BLaER1 treated with 17β-estradiol and CSF1 and Interleukin-3, amounts not matched to agents 10 nM and 100 nM (cell line): Measurements from ENCODE around the gene ZMIZ1.

Experiments
- H3K27ac ChIP-seq, 11 experiments: shearing (Covaris generic); formaldehyde crosslinking; 2 replicates each; pipeline ENCODE4 v1.8.1; 2022
- H3K27me3 ChIP-seq, 11 experiments: shearing (Covaris generic); formaldehyde crosslinking; 2 replicates each; pipeline ENCODE4 v1.8.1; 2022
- H3K36me3 ChIP-seq, 11 experiments: shearing (Covaris generic); formaldehyde crosslinking; 2 replicates each; pipeline ENCODE4 v1.8.1; 2022
- H3K4me1 ChIP-seq, 10 experiments: shearing (Covaris generic); formaldehyde crosslinking; 2 replicates each; pipeline ENCODE4 v1.8.1; 2022
- H3K4me2 ChIP-seq, 11 experiments: shearing (Covaris generic); formaldehyde crosslinking; 2 replicates each; pipeline ENCODE4 v1.8.1; 2022
- H3K4me3 ChIP-seq, 10 experiments: shearing (Covaris generic); formaldehyde crosslinking; 2 replicates each; pipeline ENCODE4 v1.8.1; 2022
- H3K9ac ChIP-seq, 11 experiments: shearing (Covaris generic); formaldehyde crosslinking; 2 replicates each; pipeline ENCODE4 v1.8.1; 2022
- H3K9me3 ChIP-seq, 11 experiments: shearing (Covaris generic); formaldehyde crosslinking; replicated peaks in 1 of 11; 2 replicates each; pipeline ENCODE4 v1.8.1; 2022
- H4K20me1 ChIP-seq, 11 experiments: shearing (Covaris generic); formaldehyde crosslinking; 2 replicates each; pipeline ENCODE4 v1.8.1; 2022
- Cebpa-rat ChIP-seq, 11 experiments: shearing (Covaris generic); IDR thresholded peaks; 2 replicates each; pipeline ENCODE4 v1.8.1; 2022

ZMIZ1 gene

GRCh38 chr10:79269443-79269842 is 200.7 kb downstream of the ZMIZ1 start:
- Histone ChIP-seq H4K20me1 (peaks cover 90 to 100% (median 100%) of the 10 kb centered on the region in 11 experiments), H3K27ac (peak overlapping the region; percentile 46 to 94 (median 81); a peak in 21 of 22 replicates), H3K27me3 (no peaks in the 10 kb centered on the region), H3K4me2 (peak overlapping the region; percentile 77 to 99 (median 97)), H3K9ac (peak overlapping the region; percentile 6 to 77 (median 61); a peak in 17 of 22 replicates), H3K4me3 (peak overlapping the region in 3 of 10 experiments; percentile 1 to 26 (median 16); a peak in 2 of 20 replicates), H3K9me3 (no peaks in the 10 kb centered on the region), H3K36me3 (peaks cover 27 to 55% (median 40%) of the 10 kb centered on the region in 11 experiments), H3K4me1 (peaks cover 98 to 100% (median 100%) of the 10 kb centered on the region in 10 experiments)
- TF ChIP-seq Cebpa-rat (IDR thresholded peaks at IDR 0.05): no peak

- Histone ChIP-seq H3K27ac (peak overlapping the region; percentile 46 to 91 (median 80); a peak in 21 of 22 replicates), H3K4me3 (peak overlapping the region in 3 of 10 experiments; percentile 1 to 16 (median 12); a peak in 2 of 20 replicates), H3K9ac (peak overlapping the region; percentile 6 to 77 (median 61); a peak in 19 of 22 replicates), H3K4me2 (peak overlapping the region; percentile 77 to 99 (median 97)), H3K36me3 (peaks cover 32 to 58% (median 46%) of the 10 kb centered on the region in 11 experiments), H3K9me3 (no peaks in the 10 kb centered on the region), H3K27me3 (no peaks in the 10 kb centered on the region), H3K4me1 (peaks cover 98 to 100% (median 100%) of the 10 kb centered on the region in 10 experiments), H4K20me1 (peaks cover 90 to 100% (median 100%) of the 10 kb centered on the region in 11 experiments)
- no peak for TF ChIP-seq Cebpa-rat (IDR thresholded peaks at IDR 0.05)
Measured at GRCh38 chr10:79269969-79270368, 201.2 kb downstream of the ZMIZ1 start.

- 0 out of 20 replicates have a peak overlapping the region, but pooled peaks of 2 of the 10 experiments have one; percentile 5 to 12 for H3K4me3 ChIP-seq
- peaks cover 93 to 100% (median 99%) of the 10 kb centered on the region in 10 experiments for H3K4me1 ChIP-seq
Measured at GRCh38 chr10:79270466-79271246, 201.9 kb downstream of the ZMIZ1 start.

GRCh38 chr10:79272353-79272752 is 203.6 kb downstream of the ZMIZ1 start:
- H3K9me3 ChIP-seq: peaks cover 0 to 9% (median under 1%) of the 10 kb centered on the region in 11 experiments; a peak in 7 of 22 replicates
- H3K4me1 ChIP-seq: peaks cover 76 to 100% (median 83%) of the 10 kb centered on the region in 10 experiments
- TF ChIP-seq Cebpa-rat (IDR thresholded peaks at IDR 0.05): no peak
- H3K4me2 ChIP-seq: peak overlapping the region; percentile 34 to 99 (median 97); a peak in 20 of 22 replicates
- no peak overlapping the region for H3K4me3 ChIP-seq
- H3K9ac ChIP-seq: peak overlapping the region in 7 of 11 experiments; percentile 22 to 69 (median 60); a peak in 6 of 22 replicates
- H3K36me3 ChIP-seq: peaks cover 56 to 82% (median 69%) of the 10 kb centered on the region in 11 experiments
- peak overlapping the region in 9 of 11 experiments; percentile 11 to 91 (median 80); a peak in 13 of 22 replicates for H3K27ac ChIP-seq
- no peaks in the 10 kb centered on the region for H3K27me3 ChIP-seq
- H4K20me1 ChIP-seq: peaks cover 100% of the 10 kb centered on the region in 11 experiments

More at GRCh38 chr10:79270466-79271246, 201.9 kb downstream of the ZMIZ1 start:
- Histone ChIP-seq H3K27ac (peak overlapping the region; percentile 46 to 91 (median 80); a peak in 21 of 22 replicates), H4K20me1 (peaks cover 90 to 100% (median 100%) of the 10 kb centered on the region in 11 experiments), H3K36me3 (peaks cover 39 to 65% (median 52%) of the 10 kb centered on the region in 11 experiments), H3K4me2 (peak overlapping the region; percentile 77 to 99 (median 97)), H3K9ac (peak overlapping the region; percentile 8 to 77 (median 61); a peak in 19 of 22 replicates), H3K27me3 (no peaks in the 10 kb centered on the region), H3K9me3 (no peaks in the 10 kb centered on the region)
- peak in 3 of 11 experiments; percentile 48 to 50 (median 49); a peak in 5 of 22 replicates for TF ChIP-seq Cebpa-rat (IDR thresholded peaks at IDR 0.05)

GRCh38 chr10:79273604-79274003 is 204.8 kb downstream of the ZMIZ1 start:
- no peak for TF ChIP-seq Cebpa-rat (IDR thresholded peaks at IDR 0.05)
- peak overlapping the region in 10 of 11 experiments; percentile 10 to 68 (median 30); a peak in 12 of 22 replicates for H3K9ac ChIP-seq
- H3K4me1 ChIP-seq: peaks cover 64 to 95% (median 70%) of the 10 kb centered on the region in 10 experiments
- peak overlapping the region; percentile 9 to 99 (median 97); a peak in 20 of 22 replicates for H3K4me2 ChIP-seq
- no peaks in the 10 kb centered on the region for H3K27me3 ChIP-seq
- peaks cover 67 to 89% (median 80%) of the 10 kb centered on the region in 11 experiments for H3K36me3 ChIP-seq
- H3K27ac ChIP-seq: peak overlapping the region; percentile 13 to 91 (median 59); a peak in 20 of 22 replicates
- H3K9me3 ChIP-seq: peaks cover 0 to 18% (median 8%) of the 10 kb centered on the region in 11 experiments; a peak in 11 of 22 replicates
- no peak overlapping the region for H3K4me3 ChIP-seq
- H4K20me1 ChIP-seq: peaks cover 95 to 99% (median 96%) of the 10 kb centered on the region in 11 experiments

- peak overlapping the region in 10 of 11 experiments; percentile 10 to 63 (median 32); a peak in 14 of 22 replicates for H3K9ac ChIP-seq
- H3K27me3 ChIP-seq: no peaks in the 10 kb centered on the region
- H3K9me3 ChIP-seq: peaks cover 0 to 18% (median 8%) of the 10 kb centered on the region in 11 experiments; a peak in 11 of 22 replicates
- peaks cover 86 to 96% (median 87%) of the 10 kb centered on the region in 11 experiments for H4K20me1 ChIP-seq
- peak overlapping the region; percentile 9 to 99 (median 97); a peak in 19 of 22 replicates for H3K4me2 ChIP-seq
- peak in 6 of 11 experiments; percentile 18 to 62 (median 46); a peak in 5 of 22 replicates for TF ChIP-seq Cebpa-rat (IDR thresholded peaks at IDR 0.05)
- peaks cover 72 to 91% (median 81%) of the 10 kb centered on the region in 11 experiments for H3K36me3 ChIP-seq
- H3K4me1 ChIP-seq: peaks cover 55 to 86% (median 61%) of the 10 kb centered on the region in 10 experiments
- H3K27ac ChIP-seq: peak overlapping the region in 10 of 11 experiments; percentile 35 to 91 (median 60); a peak in 20 of 22 replicates
- no peak overlapping the region for H3K4me3 ChIP-seq
Measured at GRCh38 chr10:79274279-79275104, 205.7 kb downstream of the ZMIZ1 start.

- Histone ChIP-seq H3K27me3 (no peaks in the 10 kb centered on the region), H3K4me1 (peaks cover 49 to 85% (median 57%) of the 10 kb centered on the region in 10 experiments), H3K36me3 (peaks cover 74 to 91% (median 85%) of the 10 kb centered on the region in 11 experiments), H4K20me1 (peaks cover 83 to 96% (median 86%) of the 10 kb centered on the region in 11 experiments), H3K27ac (peak overlapping the region in 10 of 11 experiments; percentile 35 to 91 (median 60); a peak in 19 of 22 replicates), H3K4me2 (peak overlapping the region in 8 of 11 experiments; percentile 57 to 99 (median 98); a peak in 13 of 22 replicates), H3K9me3 (peaks cover 0 to 18% (median 8%) of the 10 kb centered on the region in 11 experiments; a peak in 11 of 22 replicates), H3K9ac (peak overlapping the region in 9 of 11 experiments; percentile 8 to 52 (median 26); a peak in 11 of 22 replicates), H3K4me3 (no peak overlapping the region)
- TF ChIP-seq Cebpa-rat (IDR thresholded peaks at IDR 0.05): no peak
Measured at GRCh38 chr10:79275105-79275430, 206.3 kb downstream of the ZMIZ1 start.
